A549 (cell line): ENCODE data around the gene COG5. TPM values are rescaled to one million over a fixed set of nuclear protein-coding genes. Genes with fewer than 3 reads are reported as not detected.

Experiments used
- ATAC-seq, 2 experiments: fragments of 200-7000 bp in 1 of 2; fragments of >200 bp in 1 of 2; cut with Nextera tagmentation in 1 of 2; cut with Tn5 transposase in 1 of 2; 3 replicates each; pipeline versions ENCODE4 v1.8.0 to v1.9.1; 2018 to 2020; ENCODE audit warnings: mild to moderate bottlenecking in 1 of 2, moderate library complexity in 1 of 2
- CTCF ChIA-PET: fragments of 300-600 bp; sonication (Branson Sonifier 250); formaldehyde crosslinking; extraction: SDS; loops from one replicate; lab custom pipeline; 2021; ENCODE audit warnings: antibody characterized with exemption, inconsistent platforms; lab: Yijun Ruan, JAX
- POLR2A ChIA-PET: fragments of 350-600 bp; formaldehyde crosslinking; extraction: SDS; loops from one replicate; lab custom pipeline; 2021; ENCODE audit warnings: antibody characterized with exemption, inconsistent platforms; lab: Yijun Ruan, JAX
- DNase-seq, 2 experiments: peaks; one replicate each; pipeline versions ENCODE4 v3.0.0 to v3.0.0-alpha.2; 2011 to 2016; ENCODE audit warnings: low read depth in 1 of 2, low spot score in 1 of 2
- FAIRE-seq: peaks from 2 replicates; lab custom pipeline; 2011; peaks lifted over from hg19 to GRCh38; lab: Jason Lieb, UNC
- H3K27ac ChIP-seq, 2 experiments: fragments of >200 bp; sonication (Bioruptor Twin); formaldehyde crosslinking; 3 replicates each; pipeline ENCODE4 v1.5.1; 2016 to 2017
- H3K4me1 ChIP-seq: fragments of >200 bp; sonication (Bioruptor Twin); formaldehyde crosslinking; 3 replicates; pipeline ENCODE4 v1.6.1; 2016
- H3K4me2 ChIP-seq: fragments of >200 bp; sonication (Bioruptor Twin); formaldehyde crosslinking; 3 replicates; pipeline ENCODE4 v1.6.1; 2016
- H3K4me3 ChIP-seq: fragments of >200 bp; sonication (Bioruptor Twin); formaldehyde crosslinking; 3 replicates; pipeline ENCODE4 v1.5.1; 2016
- H3K9me3 ChIP-seq: fragments of >200 bp; sonication (Bioruptor Twin); formaldehyde crosslinking; 3 replicates; pipeline ENCODE4 v1.6.1; 2016
- ATOH8 ChIP-seq: fragments of 250-450 bp; sonication (Bioruptor Pico); IDR thresholded peaks from 2 replicates; pipeline ENCODE4 v1.5.0; 2020; ENCODE audit warnings: low read depth, mild to moderate bottlenecking, moderate library complexity
- BCL3 ChIP-seq: fragments of >200 bp; sonication (Bioruptor Twin); formaldehyde crosslinking; IDR thresholded peaks from 3 replicates; pipeline ENCODE4 v1.6.1; 2016
- CBX2 ChIP-seq: fragments of 200-600 bp; sonication (generic); IDR thresholded peaks from 2 replicates; pipeline ENCODE4 v1.6.1; 2016; ENCODE audit warnings: low read depth, mild to moderate bottlenecking, borderline replicate concordance
- CEBPB ChIP-seq, 2 experiments: fragments of >200 bp in 1 of 2; sonication (Bioruptor Twin) in 1 of 2; formaldehyde crosslinking in 1 of 2; IDR thresholded peaks; 2 replicates each; pipeline ENCODE4 v1.6.1; 2012 to 2016
- CHD2 ChIP-seq: fragments of 150-350 bp; IDR thresholded peaks from 2 replicates; pipeline ENCODE4 v1.6.1; 2014; ENCODE audit warnings: low read length; ENCODE audit not compliant: partially characterized antibody
- EP300 ChIP-seq, 2 experiments: fragments of >200 bp; sonication (Bioruptor Twin); formaldehyde crosslinking; IDR thresholded peaks; 2 replicates in 1 of 2; 3 replicates in 1 of 2; pipeline ENCODE4 v1.6.1; 2016 to 2017
- ESRRA ChIP-seq: fragments of 150-350 bp; IDR thresholded peaks from 2 replicates; pipeline ENCODE4 v1.6.1; 2014; ENCODE audit warnings: mild to moderate bottlenecking, low read length, borderline replicate concordance
- GATA3 ChIP-seq: IDR thresholded peaks from 2 replicates; pipeline ENCODE4 v1.6.1; 2012; ENCODE audit warnings: borderline replicate concordance
- HDAC2 ChIP-seq: fragments of 200-600 bp; sonication (generic); IDR thresholded peaks from 2 replicates; pipeline ENCODE4 v1.6.1; 2016
- HOXB13 ChIP-seq: fragments of 250-450 bp; sonication (Bioruptor Pico); IDR thresholded peaks from 2 replicates; pipeline ENCODE4 v1.5.0; 2020; ENCODE audit warnings: low read depth, mild to moderate bottlenecking, moderate library complexity
- JUN ChIP-seq, 2 experiments: fragments of >200 bp; sonication (Bioruptor Twin); formaldehyde crosslinking; IDR thresholded peaks; 2 replicates in 1 of 2; 3 replicates in 1 of 2; pipeline ENCODE4 v1.6.1; 2016 to 2017
- JUNB ChIP-seq: fragments of >200 bp; sonication (Bioruptor Twin); formaldehyde crosslinking; IDR thresholded peaks from 2 replicates; pipeline ENCODE4 v1.6.1; 2016
- KDM5A ChIP-seq: fragments of 200-600 bp; sonication (generic); IDR thresholded peaks from 2 replicates; pipeline ENCODE4 v1.6.1; 2016; ENCODE audit warnings: antibody characterized with exemption, mild to moderate bottlenecking
- MAFK ChIP-seq: fragments of 450-650 bp; IDR thresholded peaks from 2 replicates; pipeline ENCODE4 v1.6.1; 2014; ENCODE audit not compliant: partially characterized antibody
- MYC ChIP-seq: IDR thresholded peaks from 2 replicates; pipeline ENCODE4 v1.6.1; 2012; ENCODE audit warnings: mild to moderate bottlenecking, inconsistent platforms, low read length, improper control_type of control experiment, borderline replicate concordance
- NPAS2 ChIP-seq: fragments of 250-450 bp; sonication (Bioruptor Pico); IDR thresholded peaks from 2 replicates; pipeline ENCODE4 v1.8.0; 2022; ENCODE audit warnings: mild to moderate bottlenecking, moderate library complexity, borderline replicate concordance
- PBX3 ChIP-seq: IDR thresholded peaks from 2 replicates; pipeline ENCODE4 v1.6.1; 2012
- PHF8 ChIP-seq: fragments of 200-600 bp; sonication (generic); IDR thresholded peaks from 2 replicates; pipeline ENCODE4 v1.6.1; 2016; ENCODE audit warnings: low read depth, mild to moderate bottlenecking, antibody characterized with exemption, moderate library complexity, borderline replicate concordance
- RAD21 ChIP-seq, 2 experiments: fragments of >200 bp in 1 of 2; sonication (Bioruptor Twin) in 1 of 2; formaldehyde crosslinking in 1 of 2; IDR thresholded peaks in 1 of 2; conservative IDR thresholded peaks in 1 of 2; 2 replicates in 1 of 2; 3 replicates in 1 of 2; pipeline ENCODE4 v1.6.1; 2012 to 2018; ENCODE audit warnings: inconsistent platforms in 1 of 2
- SMC3 ChIP-seq: fragments of >200 bp; sonication (Bioruptor Twin); formaldehyde crosslinking; IDR thresholded peaks from 3 replicates; pipeline ENCODE4 v1.6.1; 2018; ENCODE audit warnings: inconsistent platforms
- SREBF2 ChIP-seq: fragments of 450-650 bp; IDR thresholded peaks from 2 replicates; pipeline ENCODE4 v1.6.1; 2014; ENCODE audit warnings: mild to moderate bottlenecking, moderate library complexity
- ZC3H11A ChIP-seq: fragments of 450-650 bp; IDR thresholded peaks from 2 replicates; pipeline ENCODE4 v1.6.1; 2014; ENCODE audit warnings: antibody characterized with exemption, mild to moderate bottlenecking
- ZNF302 ChIP-seq: fragments of 250-450 bp; sonication (Bioruptor Pico); IDR thresholded peaks from 2 replicates; pipeline ENCODE4 v1.9.0; 2021; ENCODE audit warnings: inconsistent platforms, mild to moderate bottlenecking, moderate library complexity
- ZSCAN20 ChIP-seq: fragments of 250-450 bp; sonication (Bioruptor Pico); IDR thresholded peaks from 2 replicates; pipeline ENCODE4 v1.8.0; 2022; ENCODE audit warnings: mild to moderate bottlenecking, moderate library complexity
- WGBS: methylation state at CpG from one replicate; pipeline ENCODE4 v1.1.6; 2017; ENCODE audit errors: missing lambda C conversion rate; 5-methylcytosine and 5-hydroxymethylcytosine counted together
- polyA plus RNA-seq, 4 experiments: library from polyadenylated mRNA; depleted of rRNA in 3 of 4; stranded (reverse); fragments of >200 nt; fragmentation: RNase III in 1 of 4; extraction: RNeasy Plus Mini Kit Qiagen cat#74134 plus additional on column Dnase treatment in 1 of 4; gene quantifications; 2 replicates in 3 of 4; 3 replicates in 1 of 4; pipeline ENCODE4 v1.2.3, GENCODE V29; 2011 to 2017
- TF ChIP-seq, protein P1 (sequence below): IDR thresholded peaks from 2 replicates; pipeline ENCODE4 v1.6.1; 2012
- TF ChIP-seq, protein P2 (sequence below): fragments of 250-450 bp; sonication (Bioruptor Pico); IDR thresholded peaks from 2 replicates; pipeline ENCODE4 v1.5.0; 2021; ENCODE audit warnings: mild to moderate bottlenecking, moderate library complexity, borderline replicate concordance

COG5 gene
- polyA plus RNA-seq, 2 of the 4 experiments (the other 2 are of a cell fraction), result 22.5 to 44.0 TPM

- no peak for TF ChIP-seq RAD21 (conservative IDR thresholded peaks at IDR 0.05 in 1 of 2, IDR thresholded peaks at IDR 0.05 in 1 of 2)
- TF ChIP-seq, protein P1, sequence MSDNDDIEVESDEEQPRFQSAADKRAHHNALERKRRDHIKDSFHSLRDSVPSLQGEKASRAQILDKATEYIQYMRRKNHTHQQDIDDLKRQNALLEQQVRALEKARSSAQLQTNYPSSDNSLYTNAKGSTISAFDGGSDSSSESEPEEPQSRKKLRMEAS, result peak; percentile 60
- TF ChIP-seq HDAC2, result no peak
- no peak for TF ChIP-seq CBX2
- TF ChIP-seq MYC, result no peak
- no peak for TF ChIP-seq HOXB13 (CRISPR knock-in tag)
- no peak for TF ChIP-seq CHD2
- peak; percentile 87 for TF ChIP-seq KDM5A
- TF ChIP-seq ATOH8, result no peak
- no peak for TF ChIP-seq NPAS2 (CRISPR knock-in tag)
- TF ChIP-seq, protein P2, sequence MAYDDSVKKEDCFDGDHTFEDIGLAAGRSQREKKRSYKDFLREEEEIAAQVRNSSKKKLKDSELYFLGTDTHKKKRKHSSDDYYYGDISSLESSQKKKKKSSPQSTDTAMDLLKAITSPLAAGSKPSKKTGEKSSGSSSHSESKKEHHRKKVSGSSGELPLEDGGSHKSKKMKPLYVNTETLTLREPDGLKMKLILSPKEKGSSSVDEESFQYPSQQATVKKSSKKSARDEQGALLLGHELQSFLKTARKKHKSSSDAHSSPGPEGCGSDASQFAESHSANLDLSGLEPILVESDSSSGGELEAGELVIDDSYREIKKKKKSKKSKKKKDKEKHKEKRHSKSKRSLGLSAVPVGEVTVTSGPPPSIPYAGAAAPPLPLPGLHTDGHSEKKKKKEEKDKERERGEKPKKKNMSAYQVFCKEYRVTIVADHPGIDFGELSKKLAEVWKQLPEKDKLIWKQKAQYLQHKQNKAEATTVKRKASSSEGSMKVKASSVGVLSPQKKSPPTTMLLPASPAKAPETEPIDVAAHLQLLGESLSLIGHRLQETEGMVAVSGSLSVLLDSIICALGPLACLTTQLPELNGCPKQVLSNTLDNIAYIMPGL (CRISPR knock-in tag), result no peak
- TF ChIP-seq ESRRA, result no peak
- no peak for TF ChIP-seq JUNB
- no peak for TF ChIP-seq ZSCAN20
- TF ChIP-seq GATA3, result 0 out of 2 replicates have a peak, but pooled peaks have one; percentile 13
- no peak for TF ChIP-seq MAFK
- peak in 1 of 2 experiments; percentile 82; a peak in 3 of 5 replicates for TF ChIP-seq JUN (IDR thresholded peaks at IDR 0.05)
- no peak for TF ChIP-seq PBX3
- TF ChIP-seq CEBPB (IDR thresholded peaks at IDR 0.05), result no peak
- no peak for TF ChIP-seq EP300 (IDR thresholded peaks at IDR 0.05)
- TF ChIP-seq BCL3, result 0 out of 3 replicates have a peak, but pooled peaks have one; percentile 67
- no peak for TF ChIP-seq ZNF302 (CRISPR knock-in tag)
- no peak for TF ChIP-seq SREBF2
- TF ChIP-seq PHF8, result peak; percentile 89
- 0 out of 3 replicates have a peak, but pooled peaks have one; percentile 17 for TF ChIP-seq SMC3
- TF ChIP-seq, all 56 proteins: peak for 10
These were observed at the start of gene COG5, which contains the start of gene DUS4L (continued) for GRCh38 chr7:107563775-107564552.

DNA sequence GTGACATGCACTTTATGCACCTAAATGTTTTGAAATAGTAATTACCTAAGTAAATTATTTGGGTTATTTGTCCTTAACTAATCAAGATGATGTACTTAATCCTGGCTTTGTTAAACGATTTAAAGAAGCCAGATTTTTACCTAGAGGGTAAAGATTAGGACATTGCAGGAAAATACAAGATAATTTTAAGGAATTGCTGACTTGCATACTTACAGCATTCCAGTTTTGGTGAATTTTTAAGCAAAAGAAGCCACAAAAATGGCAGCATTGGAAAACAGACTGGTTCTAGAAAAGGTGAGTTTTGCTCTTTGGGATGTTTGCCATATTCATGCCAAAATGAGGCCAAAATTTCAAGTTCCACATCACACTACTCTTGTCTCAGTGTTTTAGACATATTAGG is 49.7 kb upstream of the COG5 start:
- Histone ChIP-seq H3K4me3 (no peak overlapping the region), H3K4me2 (no peak overlapping the region), H3K4me1 (no peaks in the 10 kb centered on the region), H3K9me3 (no peaks in the 10 kb centered on the region)
- ATAC-seq (no peak), DNase-seq (no peak)
- CTCF ChIA-PET, result no interaction called here
- peak; percentile 47 for TF ChIP-seq MAFK
- no peak for TF ChIP-seq ZC3H11A
- TF ChIP-seq, all 56 proteins: peak for 1
- peak; percentile 70 for FAIRE-seq
- 69% methylated on average over 1 of the region's 1 CpG for WGBS
- POLR2A ChIA-PET, result no interaction called here
- H3K27ac ChIP-seq, result no peak overlapping the region
